ENCODE measurements around the gene SPEF2. TPM values are rescaled to one million over a fixed set of nuclear protein-coding genes. Genes with fewer than 3 reads are reported as not detected.

SPEF2 gene
- total RNA-seq, 1 donor from 2014 or later, result 0.96 TPM

GRCh38 chr5:35816881-35817521 is 199.3 kb downstream of the SPEF2 start:
- H3K36me3 Mint-ChIP-seq (ENCODE audit: unreplicated experiment), result no peaks in the 10 kb centered on the region
- no peak overlapping the region for H3K27ac Mint-ChIP-seq (ENCODE audit: unreplicated experiment)
- no peaks in the 10 kb centered on the region for H3K9me3 Mint-ChIP-seq (ENCODE audit: unreplicated experiment)
- H3K27me3 Mint-ChIP-seq (ENCODE audit: unreplicated experiment), result no peaks in the 10 kb centered on the region
- H3K4me3 Mint-ChIP-seq (ENCODE audit: unreplicated experiment), result no peak overlapping the region
- no peak for DNase-seq
- no peak for TF ChIP-seq CTCF (IDR thresholded peaks at IDR 0.05; ENCODE audit: partially characterized antibody, unreplicated experiment)
- no peaks in the 10 kb centered on the region for H3K4me1 Mint-ChIP-seq (ENCODE audit: low read depth, unreplicated experiment)

- DNase-seq, result no peak
- no peak overlapping the region for H3K27ac Mint-ChIP-seq (ENCODE audit: unreplicated experiment)
- H3K4me1 Mint-ChIP-seq (ENCODE audit: low read depth, unreplicated experiment), result no peaks in the 10 kb centered on the region
- no peaks in the 10 kb centered on the region for H3K9me3 Mint-ChIP-seq (ENCODE audit: unreplicated experiment)
- no peaks in the 10 kb centered on the region for H3K36me3 Mint-ChIP-seq (ENCODE audit: unreplicated experiment)
- no peak overlapping the region for H3K4me3 Mint-ChIP-seq (ENCODE audit: unreplicated experiment)
- no peak for TF ChIP-seq CTCF (IDR thresholded peaks at IDR 0.05; ENCODE audit: partially characterized antibody, unreplicated experiment)
- no peaks in the 10 kb centered on the region for H3K27me3 Mint-ChIP-seq (ENCODE audit: unreplicated experiment)
These were observed 201.4 kb downstream of the SPEF2 start for GRCh38 chr5:35819026-35819425.

- TF ChIP-seq CTCF (IDR thresholded peaks at IDR 0.05; ENCODE audit: partially characterized antibody, unreplicated experiment), result no peak
- no peaks in the 10 kb centered on the region for H3K4me1 Mint-ChIP-seq (ENCODE audit: low read depth, unreplicated experiment)
- no peak overlapping the region for H3K4me3 Mint-ChIP-seq (ENCODE audit: unreplicated experiment)
- H3K27ac Mint-ChIP-seq (ENCODE audit: unreplicated experiment), result no peak overlapping the region
- no peaks in the 10 kb centered on the region for H3K36me3 Mint-ChIP-seq (ENCODE audit: unreplicated experiment)
- DNase-seq, result no peak
- no peaks in the 10 kb centered on the region for H3K27me3 Mint-ChIP-seq (ENCODE audit: unreplicated experiment)
- no peaks in the 10 kb centered on the region for H3K9me3 Mint-ChIP-seq (ENCODE audit: unreplicated experiment)
These were observed 202.0 kb downstream of the SPEF2 start for GRCh38 chr5:35819668-35820067.

- Mint-ChIP-seq H3K27ac (ENCODE audit: unreplicated experiment) (no peak overlapping the region), H3K4me1 (ENCODE audit: low read depth, unreplicated experiment) (no peaks in the 10 kb centered on the region), H3K9me3 (ENCODE audit: unreplicated experiment) (no peaks in the 10 kb centered on the region), H3K36me3 (ENCODE audit: unreplicated experiment) (no peaks in the 10 kb centered on the region), H3K27me3 (ENCODE audit: unreplicated experiment) (no peaks in the 10 kb centered on the region), H3K4me3 (ENCODE audit: unreplicated experiment) (no peak overlapping the region)
- no peak for DNase-seq
- TF ChIP-seq CTCF (IDR thresholded peaks at IDR 0.05; ENCODE audit: partially characterized antibody, unreplicated experiment), result no peak
These were observed 203.1 kb downstream of the SPEF2 start for GRCh38 chr5:35820735-35821134.

- Mint-ChIP-seq H3K27me3 (ENCODE audit: unreplicated experiment) (peaks cover under 1% of the 10 kb centered on the region), H3K9me3 (ENCODE audit: unreplicated experiment) (no peaks in the 10 kb centered on the region), H3K27ac (ENCODE audit: unreplicated experiment) (no peak overlapping the region), H3K4me3 (ENCODE audit: unreplicated experiment) (no peak overlapping the region), H3K36me3 (ENCODE audit: unreplicated experiment) (no peaks in the 10 kb centered on the region), H3K4me1 (ENCODE audit: low read depth, unreplicated experiment) (no peaks in the 10 kb centered on the region)
- DNase-seq, result no peak
- TF ChIP-seq CTCF (IDR thresholded peaks at IDR 0.05; ENCODE audit: partially characterized antibody, unreplicated experiment), result no peak
These were observed 203.8 kb downstream of the SPEF2 start for GRCh38 chr5:35821513-35821912.

All from glutamatergic neuron (in vitro differentiated cells).